Spinal cord (tissue), 10 donors: ENCODE data around the gene RIMBP2. TPM values are rescaled to one million over a fixed set of nuclear protein-coding genes. Genes with fewer than 3 reads are reported as not detected.

ENCODE experiments used
- DNase-seq, 6 donors: peaks; one replicate each; pipeline versions ENCODE4 v3.0.0 to v3.0.0-alpha.2; 2013 to 2015; ENCODE audit warnings: low spot score in 6 of 6, low read depth in 4 of 6
- H3K27ac ChIP-seq: one replicate; pipeline ENCODE4 v1.5.1; 2013; ENCODE audit warnings: low read depth, low read length, control low read depth
- H3K27me3 ChIP-seq: one replicate; pipeline ENCODE4 v1.6.1; 2013; ENCODE audit warnings: low read length; ENCODE audit not compliant: control insufficient read depth, insufficient read depth
- H3K36me3 ChIP-seq: one replicate; pipeline ENCODE4 v1.6.1; 2013; ENCODE audit warnings: low read length; ENCODE audit not compliant: control insufficient read depth, insufficient read depth
- H3K4me1 ChIP-seq: one replicate; pipeline ENCODE4 v1.6.1; 2013; ENCODE audit warnings: low read length; ENCODE audit not compliant: control insufficient read depth, insufficient read depth
- H3K4me3 ChIP-seq: one replicate; pipeline ENCODE4 v1.5.1; 2013; ENCODE audit warnings: low read depth, low read length, control low read depth
- H3K9me3 ChIP-seq: one replicate; pipeline ENCODE4 v1.6.1; 2013; ENCODE audit warnings: low read length; ENCODE audit not compliant: control insufficient read depth, insufficient read depth
- WGBS: methylation state at CpG from one replicate; pipeline ENCODE4 v1.1.5; 2013; ENCODE audit warnings: missing lambda C conversion rate; ENCODE audit not compliant: insufficient coverage; 5-methylcytosine and 5-hydroxymethylcytosine counted together
- polyA plus RNA-seq, 2 donors: library from polyadenylated mRNA; unstranded; fragments of 120-200 nt; gene quantifications; one replicate each; pipeline ENCODE4 v1.2.1, GENCODE V29; 2013; ENCODE audit not compliant: insufficient read length in 2 of 2
- total RNA-seq, 2 donors: library from RNA; depleted of rRNA in 1 of 2; stranded (reverse); fragments of 120-200 nt in 1 of 2; fragments of >200 nt in 1 of 2; gene quantifications; one replicate each; pipeline versions ENCODE4 v1.2.3 to v1.2.4, GENCODE V29; 2013 to 2014
- donor health status: healthy.

RIMBP2 gene
- total and polyA plus RNA-seq, 4 donors: 11.4 to 37.3 (median 27.5) TPM

GRCh38 chr12:130496516-130497120 is 219.5 kb downstream of the RIMBP2 start:
- H3K27me3 ChIP-seq: no peaks in the 10 kb centered on the region
- peaks cover 6% of the 10 kb centered on the region for H3K36me3 ChIP-seq
- no peak overlapping the region for H3K4me3 ChIP-seq
- no peak for DNase-seq
- WGBS: 86% methylated on average over 14 of the region's 14 CpGs
- H3K9me3 ChIP-seq: no peaks in the 10 kb centered on the region
- no peak overlapping the region for H3K27ac ChIP-seq
- peaks cover 14% of the 10 kb centered on the region for H3K4me1 ChIP-seq

- H3K36me3 ChIP-seq: peaks cover 6% of the 10 kb centered on the region
- WGBS: 97% methylated on average over 7 of the region's 8 CpGs
- no peaks in the 10 kb centered on the region for H3K9me3 ChIP-seq
- DNase-seq: no peak
- no peak overlapping the region for H3K4me3 ChIP-seq
- peaks cover 21% of the 10 kb centered on the region for H3K4me1 ChIP-seq
- H3K27ac ChIP-seq: no peak overlapping the region
- no peaks in the 10 kb centered on the region for H3K27me3 ChIP-seq
These were observed 220.9 kb downstream of the RIMBP2 start for GRCh38 chr12:130495156-130495555.

- no peaks in the 10 kb centered on the region for H3K27me3 ChIP-seq
- H3K4me1 ChIP-seq: peaks cover 21% of the 10 kb centered on the region
- H3K36me3 ChIP-seq: peaks cover 6% of the 10 kb centered on the region
- no peak for DNase-seq
- no peak overlapping the region for H3K4me3 ChIP-seq
- H3K27ac ChIP-seq: no peak overlapping the region
- no peaks in the 10 kb centered on the region for H3K9me3 ChIP-seq
- 83% methylated on average over 8 of the region's 8 CpGs for WGBS
These were observed 221.4 kb downstream of the RIMBP2 start for GRCh38 chr12:130494736-130495135.

- Histone ChIP-seq H3K4me1 (peaks cover 21% of the 10 kb centered on the region), H3K9me3 (no peaks in the 10 kb centered on the region), H3K36me3 (peaks cover 6% of the 10 kb centered on the region), H3K27me3 (no peaks in the 10 kb centered on the region), H3K27ac (no peak overlapping the region), H3K4me3 (no peak overlapping the region)
- WGBS: 90% methylated on average over 12 of the region's 13 CpGs
- DNase-seq: no peak
These were observed 222.1 kb downstream of the RIMBP2 start for GRCh38 chr12:130493951-130494350.

- Histone ChIP-seq H3K36me3 (peaks cover 3% of the 10 kb centered on the region), H3K4me1 (peaks cover 14% of the 10 kb centered on the region), H3K4me3 (no peak overlapping the region), H3K27me3 (no peaks in the 10 kb centered on the region), H3K27ac (no peak overlapping the region), H3K9me3 (no peaks in the 10 kb centered on the region)
- DNase-seq: peak in 2 of 6 donors; percentile 73 to 76
- WGBS: 37% methylated on average over 28 of the region's 32 CpGs
These were observed 224.4 kb downstream of the RIMBP2 start for GRCh38 chr12:130491421-130492357.

GRCh38 chr12:130490674-130491073 is 225.4 kb downstream of the RIMBP2 start:
- Histone ChIP-seq H3K4me1 (peaks cover 16% of the 10 kb centered on the region), H3K9me3 (no peaks in the 10 kb centered on the region), H3K27me3 (no peaks in the 10 kb centered on the region), H3K27ac (no peak overlapping the region), H3K4me3 (no peak overlapping the region), H3K36me3 (no peaks in the 10 kb centered on the region)
- whole genome bisulfite sequencing: 89% methylated on average over 3 of the region's 10 CpGs
- no peak for DNase-seq

GRCh38 chr12:130489293-130489692 is 226.8 kb downstream of the RIMBP2 start:
- H3K36me3 ChIP-seq: no peaks in the 10 kb centered on the region
- H3K27me3 ChIP-seq: no peaks in the 10 kb centered on the region
- H3K27ac ChIP-seq: no peak overlapping the region
- H3K9me3 ChIP-seq: no peaks in the 10 kb centered on the region
- 95% methylated on average over 7 of the region's 7 CpGs for WGBS
- H3K4me1 ChIP-seq: peaks cover 19% of the 10 kb centered on the region
- DNase-seq: no peak
- H3K4me3 ChIP-seq: no peak overlapping the region

- Histone ChIP-seq H3K4me1 (peaks cover 19% of the 10 kb centered on the region), H3K9me3 (no peaks in the 10 kb centered on the region), H3K36me3 (peaks cover 4% of the 10 kb centered on the region), H3K27me3 (no peaks in the 10 kb centered on the region), H3K27ac (no peak overlapping the region), H3K4me3 (no peak overlapping the region)
- DNase-seq: no peak
- WGBS: 90% methylated on average over 2 of the region's 5 CpGs
These were observed 227.8 kb downstream of the RIMBP2 start for GRCh38 chr12:130488358-130488710.

GRCh38 chr12:130487636-130488357 is 228.3 kb downstream of the RIMBP2 start:
- H3K4me1 ChIP-seq: peaks cover 19% of the 10 kb centered on the region
- peaks cover 4% of the 10 kb centered on the region for H3K36me3 ChIP-seq
- no peak overlapping the region for H3K4me3 ChIP-seq
- H3K27me3 ChIP-seq: no peaks in the 10 kb centered on the region
- H3K9me3 ChIP-seq: no peaks in the 10 kb centered on the region
- WGBS: 88% methylated on average over 9 of the region's 11 CpGs
- no peak overlapping the region for H3K27ac ChIP-seq
- no peak for DNase-seq
